HG03095 (cell line): ENCODE data around the gene MXD4.
A peak's percentile ranks its signal among the peaks of the same experiment; 100 is the strongest.

ENCODE experiments used
- ATAC-seq: cut with Tn5 transposase; IDR thresholded peaks from one replicate; pipeline ENCODE4 v1.9.1; 2021; ENCODE audit warnings: moderate library complexity; ENCODE audit not compliant: unreplicated experiment

The MXD4 gene

DNA sequence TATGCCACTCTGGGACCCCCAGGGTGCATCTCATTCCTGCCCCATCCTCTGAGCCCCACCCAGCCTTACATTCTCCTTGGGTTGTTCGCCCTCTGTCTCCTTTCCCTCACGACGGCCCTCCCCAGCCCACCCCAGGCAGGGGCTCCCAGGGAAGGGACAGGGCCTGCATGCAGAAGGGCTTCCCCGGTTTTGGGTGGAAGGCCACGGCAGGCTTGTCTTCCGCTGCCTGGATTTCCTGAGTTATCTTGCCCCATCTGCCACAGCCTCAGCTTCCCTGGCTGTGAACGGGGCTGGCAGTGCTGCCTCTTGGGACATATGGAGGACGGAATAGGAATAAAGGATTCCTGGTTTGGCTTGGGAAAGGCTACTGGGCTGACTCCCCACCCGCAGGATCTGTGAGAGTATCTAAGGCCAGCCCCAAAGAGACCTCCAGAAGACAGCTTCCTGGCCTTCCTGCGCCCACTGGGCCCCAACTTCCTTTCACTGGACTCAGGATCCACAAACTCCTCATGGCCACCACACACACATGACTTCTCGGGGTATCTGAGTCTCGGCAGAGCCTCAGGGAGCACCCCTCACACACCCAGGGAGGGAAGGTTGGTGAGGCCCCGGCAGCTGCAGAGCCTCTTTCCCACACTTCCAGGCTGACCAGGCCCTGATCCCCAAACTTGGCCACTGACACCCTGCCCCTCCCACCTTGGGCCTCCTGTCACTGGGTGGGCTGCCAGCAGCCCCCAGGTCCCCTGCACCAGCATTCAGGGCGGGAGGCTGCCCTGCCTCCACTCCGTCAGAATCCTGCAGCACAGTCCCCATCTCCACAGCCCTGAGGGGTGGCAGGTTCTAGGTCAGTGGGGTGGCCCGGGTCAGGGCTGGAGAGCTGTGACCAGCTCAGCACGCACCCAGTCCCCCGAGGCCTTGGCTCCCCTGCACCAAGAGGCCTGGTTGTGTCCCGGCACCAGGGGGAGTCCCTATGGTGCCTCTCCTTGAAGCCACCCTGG lies 3.5 kb upstream of the MXD4 start:
- no peak for ATAC-seq

DNA sequence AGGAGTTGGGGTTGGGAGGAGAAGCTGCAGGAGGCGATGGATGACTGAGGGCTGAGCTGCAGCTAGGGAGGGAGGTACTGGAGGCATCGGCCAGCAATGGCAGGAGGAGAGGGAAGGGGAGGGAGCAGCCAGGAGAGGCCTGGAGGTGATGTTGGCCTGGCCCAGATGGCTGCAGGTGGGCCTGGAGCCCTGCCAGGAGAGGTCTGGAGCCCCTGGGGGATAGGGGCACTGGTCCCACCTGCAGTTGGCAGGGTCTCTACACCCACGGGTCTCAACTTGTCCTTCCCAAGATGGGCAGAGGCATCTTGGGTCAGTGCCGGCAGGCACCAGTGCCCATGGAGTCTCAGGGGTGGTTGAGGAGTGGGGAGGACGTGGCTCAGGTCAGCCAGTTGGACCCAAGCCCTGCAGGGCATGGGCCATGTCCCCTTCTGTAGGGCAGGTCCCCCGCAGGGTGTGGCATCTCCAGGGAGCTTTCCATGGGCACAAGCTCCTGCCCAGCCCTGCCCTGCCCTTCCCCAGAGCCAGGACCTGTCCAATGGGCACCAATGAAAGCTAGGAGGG lies 2.7 kb upstream of the MXD4 start:
- no peak for ATAC-seq

- no peak for ATAC-seq
Observed at GRCh38 chr4:2263926-2264321, 2.0 kb upstream of the MXD4 start.

GRCh38 chr4:2262944-2263250 lies 988 bp upstream of the MXD4 start:
- no peak for ATAC-seq

DNA sequence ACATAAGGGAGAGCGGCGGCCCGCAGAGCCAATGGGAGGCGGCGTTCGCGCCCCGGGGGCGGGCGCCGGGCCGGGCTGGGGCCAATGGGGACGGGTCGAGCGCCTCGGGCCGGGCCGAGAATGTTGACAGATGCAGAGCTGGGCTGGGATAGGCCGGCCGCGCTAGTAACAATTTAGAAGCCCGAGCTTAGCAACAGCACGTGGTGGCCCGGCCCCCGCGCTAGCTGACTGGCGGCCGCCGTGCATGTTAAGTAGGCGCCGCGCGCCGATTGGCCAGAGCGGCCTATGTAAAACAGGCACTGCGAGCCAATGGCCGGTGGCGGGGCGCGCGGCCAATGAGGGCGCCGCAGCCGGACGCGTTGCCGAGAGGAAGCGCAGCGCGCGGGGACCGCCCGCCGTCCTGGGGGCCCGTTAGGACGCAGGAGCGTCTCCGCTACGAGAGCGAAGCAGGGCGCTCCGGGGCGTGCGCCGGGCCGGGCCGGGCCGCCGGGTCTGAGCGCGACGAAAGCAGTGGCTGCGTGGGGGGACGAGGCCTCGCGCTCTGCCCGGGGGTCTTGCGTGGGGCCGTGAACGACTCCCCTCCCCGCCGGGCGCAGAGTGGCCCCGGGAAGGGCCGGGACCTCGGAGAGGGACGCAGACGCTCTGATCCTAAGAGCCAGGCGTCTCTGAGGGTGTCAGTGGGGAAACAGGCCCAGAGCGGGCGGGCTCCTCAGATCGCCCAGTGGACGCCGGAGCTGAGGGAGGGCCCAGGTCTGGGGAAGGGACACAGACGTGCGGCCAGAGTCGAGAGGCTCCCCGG lies 435 bp upstream of the MXD4 start:
- ATAC-seq, result peak; percentile 86

GRCh38 chr4:2261110-2261852 lies 628 bp downstream of the MXD4 start:
- peak; percentile 22 for ATAC-seq

GRCh38 chr4:2260344-2261109 lies 1.4 kb downstream of the MXD4 start:
- no peak for ATAC-seq

GRCh38 chr4:2259541-2260343 lies 2.2 kb downstream of the MXD4 start:
- no peak for ATAC-seq

GRCh38 chr4:2259036-2259540 lies 2.8 kb downstream of the MXD4 start:
- ATAC-seq, result no peak

- no peak for ATAC-seq
Observed at GRCh38 chr4:2258091-2259035, 3.5 kb downstream of the MXD4 start.

DNA sequence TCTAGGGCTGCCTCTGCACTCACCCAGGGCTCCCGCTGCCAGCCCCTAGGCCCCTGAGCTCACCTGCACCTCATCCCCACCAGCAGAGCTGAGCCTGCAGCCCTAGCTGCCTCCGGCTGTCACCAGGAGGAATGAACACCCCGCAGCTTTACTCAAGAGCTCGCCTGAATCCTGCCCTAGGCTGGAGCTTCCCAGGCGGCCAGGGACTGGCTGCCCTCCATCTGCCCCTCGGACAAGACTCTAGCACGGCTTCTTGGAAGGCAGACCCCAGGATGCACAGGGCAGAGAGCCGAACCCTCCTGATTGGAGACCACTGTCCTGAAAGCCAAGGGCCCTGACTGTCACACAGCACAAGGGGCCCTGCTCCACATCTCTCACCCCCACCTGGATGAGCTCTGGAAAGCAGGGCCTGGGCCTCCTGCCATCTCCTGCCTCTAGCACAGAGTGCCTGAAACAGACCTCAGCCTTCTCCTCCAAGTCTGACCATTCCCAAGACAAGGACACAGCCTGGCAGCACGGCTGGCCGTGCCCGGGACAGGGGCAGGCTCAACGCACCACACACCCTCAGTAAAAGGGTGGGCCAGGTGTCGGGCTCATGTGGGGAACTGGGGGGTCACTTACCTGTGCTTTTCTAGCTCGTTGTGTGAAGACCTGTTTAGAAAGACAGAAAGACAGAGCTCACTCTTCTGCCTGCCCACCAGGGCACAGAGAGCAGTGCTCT lies 4.4 kb downstream of the MXD4 start:
- no peak for ATAC-seq

DNA sequence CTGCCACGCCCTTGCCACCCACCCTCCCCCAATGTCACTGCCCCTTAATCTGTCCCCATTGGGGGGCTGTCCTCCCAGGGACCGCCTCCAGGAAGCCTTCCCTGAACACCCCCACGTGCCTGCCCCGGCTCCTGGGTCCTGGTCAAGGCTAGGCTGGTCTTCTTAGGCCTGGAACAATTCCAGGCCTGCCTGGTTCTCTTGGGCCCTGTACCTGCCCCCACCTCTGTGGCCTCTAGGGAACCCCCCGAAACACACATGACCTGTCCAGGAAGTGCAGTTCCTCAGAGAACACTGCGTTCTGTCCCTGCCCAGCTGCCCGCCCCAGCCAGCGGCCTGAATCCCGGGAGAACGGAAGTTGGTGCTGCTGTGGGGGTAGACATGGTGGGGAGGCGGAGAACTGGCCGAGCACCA lies 5.1 kb downstream of the MXD4 start:
- ATAC-seq, result no peak

- ATAC-seq, result no peak
Observed at GRCh38 chr4:2256156-2256731, 5.7 kb downstream of the MXD4 start.

DNA sequence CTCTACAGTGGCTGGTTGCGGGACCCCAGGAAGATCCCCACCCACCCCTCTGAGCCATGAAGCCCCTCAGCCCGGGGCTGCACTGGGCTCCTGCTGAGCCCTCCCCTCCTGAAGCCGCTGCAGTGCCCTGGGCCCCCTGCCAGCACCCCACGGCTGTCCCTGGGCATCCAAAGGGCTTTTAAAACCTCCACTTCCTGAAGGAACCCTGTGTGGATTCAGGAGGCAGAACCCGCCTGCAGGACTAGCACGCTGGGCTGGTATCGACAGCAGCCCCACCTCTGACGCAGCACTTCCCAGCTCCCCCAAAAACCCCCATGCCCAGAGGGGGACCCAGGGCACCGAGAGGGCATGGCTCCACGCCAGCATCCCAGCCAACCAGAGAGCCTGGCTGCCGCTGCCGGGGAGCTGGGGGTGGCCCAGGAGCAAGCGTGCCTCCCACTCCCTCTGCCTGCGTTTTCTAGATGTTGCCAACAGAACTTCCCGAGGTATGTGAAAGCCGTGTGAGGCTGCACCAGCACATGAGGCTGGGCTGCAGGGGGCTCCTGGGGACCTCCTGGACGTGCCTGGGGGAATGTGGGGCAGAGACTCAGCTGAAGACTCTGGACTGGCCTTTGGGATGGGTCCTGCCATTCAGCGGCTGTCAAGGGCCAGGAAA lies 6.3 kb downstream of the MXD4 start:
- ATAC-seq, result no peak

DNA sequence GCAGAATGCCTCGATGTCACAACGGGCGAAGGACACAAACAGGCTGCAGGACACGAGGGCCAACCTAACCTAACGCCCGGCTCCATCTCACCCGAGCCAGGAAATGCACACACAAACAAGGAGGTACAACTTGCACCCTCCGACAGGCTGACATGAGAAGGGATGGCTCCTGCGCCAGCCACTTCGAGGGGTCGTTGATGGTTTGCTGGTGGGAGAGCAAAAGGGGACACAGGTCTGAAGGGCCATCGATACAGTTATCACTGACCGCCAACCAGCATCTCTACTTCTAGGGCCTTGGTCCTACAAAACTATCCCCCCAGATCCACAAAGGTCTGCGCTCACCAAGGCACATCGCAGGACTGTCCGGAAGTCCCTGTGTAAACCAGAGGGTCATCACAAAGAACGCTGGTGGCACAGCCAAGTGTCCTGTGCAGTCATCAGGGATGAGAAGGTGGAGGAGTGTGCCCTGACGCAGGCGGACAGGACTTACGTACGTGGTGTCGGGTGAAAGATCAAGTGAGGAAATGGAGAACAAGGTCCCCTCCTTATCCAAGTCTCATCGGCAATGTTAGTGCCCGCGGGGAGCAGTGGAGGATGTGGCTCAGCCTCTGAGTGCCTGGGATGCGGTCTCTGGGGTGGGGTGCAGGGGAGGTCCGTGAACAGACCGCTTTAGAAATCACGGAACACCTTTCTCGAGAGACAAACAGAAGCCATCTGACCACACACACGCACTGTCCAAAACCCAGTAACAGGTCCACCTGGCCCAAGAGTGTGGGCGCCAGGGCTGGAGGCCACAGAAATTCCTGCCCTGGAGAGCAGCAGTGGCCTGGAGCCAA lies 7.0 kb downstream of the MXD4 start:
- ATAC-seq, result no peak
